ENCODE results near the gene ABRAXAS1.
A peak's percentile ranks its signal among the peaks of the same experiment; 100 is the strongest.

ABRAXAS1 gene

DNA sequence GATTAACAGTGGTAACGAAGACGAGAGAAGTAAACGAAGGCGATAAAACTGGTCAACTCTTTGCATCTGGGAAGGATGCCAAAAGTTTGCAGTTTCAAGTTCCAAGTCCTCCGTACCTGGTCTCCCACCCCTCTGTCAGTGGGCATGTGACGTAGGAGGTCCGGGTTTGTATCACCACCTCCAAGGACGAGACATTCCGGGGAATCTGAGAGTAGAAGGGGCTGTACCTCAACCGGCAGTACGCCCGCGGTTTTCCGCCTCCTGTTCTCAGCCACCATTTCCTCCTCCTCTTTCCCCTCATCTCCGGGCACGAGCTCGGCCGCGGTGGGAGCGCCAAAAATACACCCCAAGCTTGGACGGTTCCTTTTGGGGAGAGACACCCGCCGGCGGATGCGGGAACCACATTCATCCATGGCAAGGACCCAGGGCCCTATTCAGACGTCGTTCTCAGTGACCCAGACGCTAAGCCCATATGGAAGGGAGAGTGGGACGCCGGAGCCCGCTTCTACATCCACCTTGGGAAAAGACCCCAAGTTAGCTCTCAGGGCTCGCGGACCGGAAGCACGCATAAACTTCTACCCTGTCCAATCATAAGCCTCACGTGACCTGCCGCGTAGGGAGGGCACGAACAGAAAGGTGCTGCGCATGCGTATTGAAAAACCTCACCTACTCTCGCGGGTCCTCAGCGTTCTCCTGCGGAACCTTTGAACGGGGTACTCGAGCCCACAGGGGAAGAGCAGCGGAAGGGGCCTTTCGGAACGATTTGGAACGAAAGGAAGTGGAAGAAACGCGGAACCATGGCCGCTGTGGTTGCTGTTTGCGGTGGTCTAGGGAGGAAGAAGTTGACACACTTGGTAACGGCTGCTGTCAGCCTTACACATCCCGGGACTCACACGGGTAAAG is 29.4 kb downstream of the ABRAXAS1 start, which contains the start of the genes HELQ and MRPS18C:
TSS of gene HELQ (minus strand) at position 543 of the 903 bp plus-strand sequence. CDS start at position 413, 130 bp downstream.
TSS of gene MRPS18C (plus strand) at position 778 of the 903 bp plus-strand sequence. CDS start at position 798, 20 bp downstream.
- DNase-seq = peak; percentile 99

GRCh38 chr4:83454686-83455085 is 30.2 kb downstream of the ABRAXAS1 start:
- in situ Hi-C loops (cut with MboI; ENCODE audit: low pct_unique_long_range_greater_than_20kb, low sequenced_read_pairs) = no loop called here
- DNase-seq = no peak

More for the DNA sequence above, 29.4 kb downstream of the ABRAXAS1 start, which contains the start of the genes HELQ and MRPS18C:
- in situ Hi-C loops (cut with MboI; ENCODE audit: low pct_unique_long_range_greater_than_20kb, low sequenced_read_pairs) = no loop called here

GRCh38 chr4:83449009-83449408 is 35.9 kb downstream of the ABRAXAS1 start:
- in situ Hi-C loops (cut with MboI; ENCODE audit: low pct_unique_long_range_greater_than_20kb, low sequenced_read_pairs) = no loop called here
- DNase-seq = no peak

DNA sequence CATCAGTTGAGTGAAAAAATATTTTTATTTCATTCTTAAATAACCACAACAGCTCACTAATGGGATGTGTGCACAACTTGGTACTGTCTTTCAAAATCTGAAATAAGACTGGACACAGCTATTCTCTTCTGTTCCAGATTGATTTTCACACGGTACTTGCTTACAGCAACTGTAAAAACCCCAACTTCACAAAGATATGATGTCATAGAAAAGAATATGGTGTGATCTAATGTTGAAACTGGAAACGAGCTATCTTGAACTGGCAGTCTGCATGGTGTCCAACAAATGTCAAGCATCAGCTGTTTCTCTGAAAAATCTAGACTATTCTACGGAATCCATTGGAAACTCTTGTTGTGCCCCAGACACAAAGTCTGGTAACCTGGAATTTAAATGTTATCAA is 44.0 kb downstream of the ABRAXAS1 start:
- DNase-seq = no peak
- in situ Hi-C loops (cut with MboI; ENCODE audit: low pct_unique_long_range_greater_than_20kb, low sequenced_read_pairs) = no loop called here

- no peak for DNase-seq
- in situ Hi-C loops (cut with MboI; ENCODE audit: low pct_unique_long_range_greater_than_20kb, low sequenced_read_pairs) = no loop called here
Observed at GRCh38 chr4:83440148-83440814, 44.6 kb downstream of the ABRAXAS1 start.

- in situ Hi-C loops (cut with MboI; ENCODE audit: low pct_unique_long_range_greater_than_20kb, low sequenced_read_pairs) = no loop called here
Observed at GRCh38 chr4:83438719-83439118, 46.2 kb downstream of the ABRAXAS1 start.

GRCh38 chr4:83436680-83437079 is 48.2 kb downstream of the ABRAXAS1 start:
- no peak for DNase-seq
- in situ Hi-C loops (cut with MboI; ENCODE audit: low pct_unique_long_range_greater_than_20kb, low sequenced_read_pairs) = no loop called here

More at GRCh38 chr4:83438719-83439118, 46.2 kb downstream of the ABRAXAS1 start:
- no peak for DNase-seq

- DNase-seq = no peak
- in situ Hi-C loops (cut with MboI; ENCODE audit: low pct_unique_long_range_greater_than_20kb, low sequenced_read_pairs) = no loop called here
Observed at GRCh38 chr4:83431200-83431599, 53.7 kb downstream of the ABRAXAS1 start.

- DNase-seq = no peak
- in situ Hi-C loops (cut with MboI; ENCODE audit: low pct_unique_long_range_greater_than_20kb, low sequenced_read_pairs) = no loop called here
Observed at GRCh38 chr4:83418211-83418610, 66.7 kb downstream of the ABRAXAS1 start.

- in situ Hi-C loops (cut with MboI; ENCODE audit: low pct_unique_long_range_greater_than_20kb, low sequenced_read_pairs) = no loop called here
- DNase-seq = no peak
Observed at GRCh38 chr4:83417566-83417965, 67.3 kb downstream of the ABRAXAS1 start.

- DNase-seq = no peak
- in situ Hi-C loops (cut with MboI; ENCODE audit: low pct_unique_long_range_greater_than_20kb, low sequenced_read_pairs) = no loop called here
Observed at GRCh38 chr4:83413676-83414075, 71.2 kb downstream of the ABRAXAS1 start.

Data from KBM-7 (cell line).